ENCODE measurements around the gene NPLOC4.

Gene NPLOC4

GRCh38 chr17:81517009-81517338, 119.9 kb downstream of the NPLOC4 start:
- no peak for DNase-seq

GRCh38 chr17:81516439-81516838, 120.5 kb downstream of the NPLOC4 start:
- DNase-seq, result no peak

- no peak for DNase-seq
Observed at GRCh38 chr17:81515530-81516041, 121.3 kb downstream of the NPLOC4 start.

- peak in 2 of 4 experiments; percentile 19 to 52 for DNase-seq
Observed at GRCh38 chr17:81514739-81515529, 122.0 kb downstream of the NPLOC4 start.

- DNase-seq, result no peak
Observed at GRCh38 chr17:81514489-81514738, 122.5 kb downstream of the NPLOC4 start.

GRCh38 chr17:81513753-81514488, 123.0 kb downstream of the NPLOC4 start:
- peak in 1 of 4 experiments; percentile 33 for DNase-seq

GRCh38 chr17:81513372-81513752, 123.5 kb downstream of the NPLOC4 start:
- peak in 2 of 4 experiments; percentile 20 to 56 for DNase-seq

GRCh38 chr17:81512562-81513371, 124.1 kb downstream of the NPLOC4 start, which contains the start of gene ACTG1:
ACTG1 (minus strand) TSS chr17:81512799; CDS start chr17:81512354, 445 bp downstream.
- DNase-seq, result peak; percentile 78 to 91 (median 83)

- DNase-seq, result peak in 1 of 4 experiments; percentile 29
Observed at GRCh38 chr17:81511804-81512561, 124.9 kb downstream of the NPLOC4 start.

GRCh38 chr17:81511554-81511803, 125.4 kb downstream of the NPLOC4 start:
- no peak for DNase-seq

- peak in 2 of 4 experiments; percentile 25 to 41 for DNase-seq
Observed at GRCh38 chr17:81510785-81511553, 125.9 kb downstream of the NPLOC4 start.

GRCh38 chr17:81509972-81510784, 126.7 kb downstream of the NPLOC4 start:
- DNase-seq, result no peak

- DNase-seq, result no peak
Observed at GRCh38 chr17:81509207-81509971, 127.5 kb downstream of the NPLOC4 start.

- no peak for DNase-seq
Observed at GRCh38 chr17:81508639-81509206, 128.2 kb downstream of the NPLOC4 start.
